Measurements from ENCODE around the gene MAN2B1.
"Not testable (repeated sequence)": the region's sequence is repeated elsewhere in the genome, so short reads cannot be mapped to it uniquely, and the experiment has no call there.

DNA sequence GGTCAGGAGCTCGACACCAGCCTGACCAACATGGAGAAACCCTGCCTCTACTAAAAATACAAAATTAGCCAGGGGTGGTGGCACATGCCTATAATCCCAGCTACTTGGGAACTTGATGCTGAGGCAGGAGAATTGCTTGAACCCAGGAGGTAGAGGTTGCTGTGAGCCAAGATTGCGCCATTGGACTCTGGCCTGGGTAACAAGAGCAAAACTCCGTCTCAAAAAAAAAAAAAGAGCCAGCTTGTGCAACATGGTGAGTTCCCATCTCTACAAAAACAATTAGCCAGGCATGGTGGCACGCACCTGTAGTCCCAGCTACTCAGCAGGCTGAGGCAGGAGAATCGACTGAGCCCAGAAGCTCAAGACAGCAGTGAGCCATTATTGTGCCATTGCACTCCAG is 11.5 kb upstream of the MAN2B1 start:
- not testable (repeated sequence) for TF ChIP-seq MAFG (CRISPR knock-in tag; IDR thresholded peaks at IDR 0.05); ZNF747 (CRISPR knock-in tag; IDR thresholded peaks at IDR 0.05; ENCODE audit: borderline replicate concordance); MEIS2 (CRISPR knock-in tag; IDR thresholded peaks at IDR 0.05); ZNF224 (CRISPR knock-in tag; IDR thresholded peaks at IDR 0.05); RAD21 (CRISPR knock-in tag; IDR thresholded peaks at IDR 0.05); SUZ12 (IDR thresholded peaks at IDR 0.05; ENCODE audit: low read depth, low read length); SP2 (CRISPR knock-in tag; IDR thresholded peaks at IDR 0.05); CHD2 (IDR thresholded peaks at IDR 0.05; ENCODE audit: low read depth, low read length)
- TF ChIP-seq, protein P1, sequence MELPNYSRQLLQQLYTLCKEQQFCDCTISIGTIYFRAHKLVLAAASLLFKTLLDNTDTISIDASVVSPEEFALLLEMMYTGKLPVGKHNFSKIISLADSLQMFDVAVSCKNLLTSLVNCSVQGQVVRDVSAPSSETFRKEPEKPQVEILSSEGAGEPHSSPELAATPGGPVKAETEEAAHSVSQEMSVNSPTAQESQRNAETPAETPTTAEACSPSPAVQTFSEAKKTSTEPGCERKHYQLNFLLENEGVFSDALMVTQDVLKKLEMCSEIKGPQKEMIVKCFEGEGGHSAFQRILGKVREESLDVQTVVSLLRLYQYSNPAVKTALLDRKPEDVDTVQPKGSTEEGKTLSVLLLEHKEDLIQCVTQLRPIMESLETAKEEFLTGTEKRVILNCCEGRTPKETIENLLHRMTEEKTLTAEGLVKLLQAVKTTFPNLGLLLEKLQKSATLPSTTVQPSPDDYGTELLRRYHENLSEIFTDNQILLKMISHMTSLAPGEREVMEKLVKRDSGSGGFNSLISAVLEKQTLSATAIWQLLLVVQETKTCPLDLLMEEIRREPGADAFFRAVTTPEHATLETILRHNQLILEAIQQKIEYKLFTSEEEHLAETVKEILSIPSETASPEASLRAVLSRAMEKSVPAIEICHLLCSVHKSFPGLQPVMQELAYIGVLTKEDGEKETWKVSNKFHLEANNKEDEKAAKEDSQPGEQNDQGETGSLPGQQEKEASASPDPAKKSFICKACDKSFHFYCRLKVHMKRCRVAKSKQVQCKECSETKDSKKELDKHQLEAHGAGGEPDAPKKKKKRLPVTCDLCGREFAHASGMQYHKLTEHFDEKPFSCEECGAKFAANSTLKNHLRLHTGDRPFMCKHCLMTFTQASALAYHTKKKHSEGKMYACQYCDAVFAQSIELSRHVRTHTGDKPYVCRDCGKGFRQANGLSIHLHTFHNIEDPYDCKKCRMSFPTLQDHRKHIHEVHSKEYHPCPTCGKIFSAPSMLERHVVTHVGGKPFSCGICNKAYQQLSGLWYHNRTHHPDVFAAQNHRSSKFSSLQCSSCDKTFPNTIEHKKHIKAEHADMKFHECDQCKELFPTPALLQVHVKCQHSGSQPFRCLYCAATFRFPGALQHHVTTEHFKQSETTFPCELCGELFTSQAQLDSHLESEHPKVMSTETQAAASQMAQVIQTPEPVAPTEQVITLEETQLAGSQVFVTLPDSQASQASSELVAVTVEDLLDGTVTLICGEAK (IDR thresholded peaks at IDR 0.05) = not testable (repeated sequence)
- TF ChIP-seq, protein P1 (CRISPR knock-in tag; IDR thresholded peaks at IDR 0.05) = not testable (repeated sequence)
- TF ChIP-seq, protein P2, sequence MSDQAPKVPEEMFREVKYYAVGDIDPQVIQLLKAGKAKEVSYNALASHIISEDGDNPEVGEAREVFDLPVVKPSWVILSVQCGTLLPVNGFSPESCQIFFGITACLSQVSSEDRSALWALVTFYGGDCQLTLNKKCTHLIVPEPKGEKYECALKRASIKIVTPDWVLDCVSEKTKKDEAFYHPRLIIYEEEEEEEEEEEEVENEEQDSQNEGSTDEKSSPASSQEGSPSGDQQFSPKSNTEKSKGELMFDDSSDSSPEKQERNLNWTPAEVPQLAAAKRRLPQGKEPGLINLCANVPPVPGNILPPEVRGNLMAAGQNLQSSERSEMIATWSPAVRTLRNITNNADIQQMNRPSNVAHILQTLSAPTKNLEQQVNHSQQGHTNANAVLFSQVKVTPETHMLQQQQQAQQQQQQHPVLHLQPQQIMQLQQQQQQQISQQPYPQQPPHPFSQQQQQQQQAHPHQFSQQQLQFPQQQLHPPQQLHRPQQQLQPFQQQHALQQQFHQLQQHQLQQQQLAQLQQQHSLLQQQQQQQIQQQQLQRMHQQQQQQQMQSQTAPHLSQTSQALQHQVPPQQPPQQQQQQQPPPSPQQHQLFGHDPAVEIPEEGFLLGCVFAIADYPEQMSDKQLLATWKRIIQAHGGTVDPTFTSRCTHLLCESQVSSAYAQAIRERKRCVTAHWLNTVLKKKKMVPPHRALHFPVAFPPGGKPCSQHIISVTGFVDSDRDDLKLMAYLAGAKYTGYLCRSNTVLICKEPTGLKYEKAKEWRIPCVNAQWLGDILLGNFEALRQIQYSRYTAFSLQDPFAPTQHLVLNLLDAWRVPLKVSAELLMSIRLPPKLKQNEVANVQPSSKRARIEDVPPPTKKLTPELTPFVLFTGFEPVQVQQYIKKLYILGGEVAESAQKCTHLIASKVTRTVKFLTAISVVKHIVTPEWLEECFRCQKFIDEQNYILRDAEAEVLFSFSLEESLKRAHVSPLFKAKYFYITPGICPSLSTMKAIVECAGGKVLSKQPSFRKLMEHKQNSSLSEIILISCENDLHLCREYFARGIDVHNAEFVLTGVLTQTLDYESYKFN (CRISPR knock-in tag; conservative IDR thresholded peaks at IDR 0.05) = not testable (repeated sequence)
- TF ChIP-seq, protein P3, sequence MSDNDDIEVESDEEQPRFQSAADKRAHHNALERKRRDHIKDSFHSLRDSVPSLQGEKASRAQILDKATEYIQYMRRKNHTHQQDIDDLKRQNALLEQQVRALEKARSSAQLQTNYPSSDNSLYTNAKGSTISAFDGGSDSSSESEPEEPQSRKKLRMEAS (IDR thresholded peaks at IDR 0.05) = not testable (repeated sequence)
- TF ChIP-seq, protein P4, sequence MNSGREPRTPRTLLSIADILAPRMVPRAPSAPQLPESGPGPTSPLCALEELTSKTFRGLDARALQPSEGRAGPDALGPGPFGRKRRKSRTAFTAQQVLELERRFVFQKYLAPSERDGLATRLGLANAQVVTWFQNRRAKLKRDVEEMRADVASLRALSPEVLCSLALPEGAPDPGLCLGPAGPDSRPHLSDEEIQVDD (CRISPR knock-in tag; IDR thresholded peaks at IDR 0.05; ENCODE audit: borderline replicate concordance) = not testable (repeated sequence)

All from HepG2 (cell line).